TTC549 (cell line): ENCODE measurements around the gene PRR9.

ENCODE experiments used
- FAIRE-seq: peaks from 2 replicates; lab custom pipeline; 2012; peaks lifted over from hg19 to GRCh38; lab: Jason Lieb, UNC

PRR9 gene

GRCh38 chr1:153265457-153265856 is 48.1 kb downstream of the PRR9 start:
- no peak for FAIRE-seq
